NCI-H524 (cell line): ENCODE data around the gene NDOR1.

Source experiments
- DNase-seq, 2 experiments: peaks; one replicate each; lab custom pipeline; 2025; lab: John Stamatoyannopoulos, UW

The NDOR1 gene

GRCh38 chr9:137198902-137199283, 6.6 kb upstream of the NDOR1 start:
- no peak for DNase-seq

- DNase-seq, result no peak
These were observed 5.9 kb upstream of the NDOR1 start for GRCh38 chr9:137199411-137200121.

GRCh38 chr9:137200311-137201204, 4.9 kb upstream of the NDOR1 start, which contains the start of gene TPRN:
Gene TPRN (minus strand): TSS chr9:137200741. CDS start chr9:137200711, 30 bp downstream.
- peak; percentile 100 for DNase-seq

GRCh38 chr9:137201205-137201868, 4.2 kb upstream of the NDOR1 start:
- no peak for DNase-seq

- DNase-seq, result no peak
These were observed 2.5 kb upstream of the NDOR1 start for GRCh38 chr9:137202966-137203365.

- DNase-seq, result no peak
These were observed 772 bp upstream of the NDOR1 start for GRCh38 chr9:137204731-137205125.

- DNase-seq, result no peak
These were observed 1.1 kb downstream of the NDOR1 start for GRCh38 chr9:137206602-137207001.

GRCh38 chr9:137211532-137211931, 6.0 kb downstream of the NDOR1 start:
- DNase-seq, result no peak

- DNase-seq, result no peak
These were observed 7.0 kb downstream of the NDOR1 start for GRCh38 chr9:137212520-137212919.

GRCh38 chr9:137213160-137214060, 7.9 kb downstream of the NDOR1 start:
- DNase-seq, result no peak

- no peak for DNase-seq
These were observed 9.1 kb downstream of the NDOR1 start for GRCh38 chr9:137214620-137215019.

- DNase-seq, result no peak
These were observed 9.9 kb downstream of the NDOR1 start for GRCh38 chr9:137215196-137215986.

- DNase-seq, result no peak
These were observed 10.9 kb downstream of the NDOR1 start for GRCh38 chr9:137216188-137216965.

- DNase-seq, result no peak
These were observed 12.0 kb downstream of the NDOR1 start for GRCh38 chr9:137217276-137218211.

GRCh38 chr9:137218212-137218753, 12.8 kb downstream of the NDOR1 start:
- no peak for DNase-seq

GRCh38 chr9:137218754-137219271, 13.3 kb downstream of the NDOR1 start:
- DNase-seq, result no peak

GRCh38 chr9:137219757-137220316, 14.3 kb downstream of the NDOR1 start:
- DNase-seq, result no peak
